Esophagus squamous epithelium (tissue), 5 donors: ENCODE data around the gene TINAGL1. TPM values are rescaled to one million over a fixed set of nuclear protein-coding genes. Genes with fewer than 3 reads are reported as not detected.

Source experiments
- DNase-seq: peaks from one replicate; lab custom pipeline; 2025; lab: John Stamatoyannopoulos, UW
- H3K27ac ChIP-seq, 4 donors: fragments of 200-600 bp; sonication (generic); one replicate each; pipeline ENCODE4 v1.5.1; 2016 to 2019; ENCODE audit warnings: mild to moderate bottlenecking in 1 of 4
- H3K27me3 ChIP-seq, 4 donors: fragments of 200-600 bp; sonication (generic); 1 replicate in 3 of 4; 2 replicates in 1 of 4; pipeline versions ENCODE4 v1.5.1 to v1.6.0; 2017 to 2021; ENCODE audit warnings: antibody characterized with exemption in 1 of 4
- H3K36me3 ChIP-seq, 3 donors: fragments of 200-600 bp; sonication (generic); one replicate each; pipeline ENCODE4 v1.5.1; 2016 to 2019
- H3K4me1 ChIP-seq, 3 donors: fragments of 200-600 bp; sonication (generic); one replicate each; pipeline ENCODE4 v1.5.1; 2017 to 2019
- H3K4me3 ChIP-seq, 4 donors: fragments of 200-600 bp; sonication (generic); 1 replicate in 3 of 4; 2 replicates in 1 of 4; pipeline ENCODE4 v1.5.1; 2016 to 2019; ENCODE audit warnings: mild to moderate bottlenecking in 2 of 4, moderate library complexity in 1 of 4
- H3K9me3 ChIP-seq, 3 donors: fragments of 200-600 bp; sonication (generic); one replicate each; pipeline ENCODE4 v1.5.1; 2016 to 2019
- CTCF ChIP-seq, 6 experiments: fragments of 450-650 bp in 4 of 6; fragments of 200-600 bp in 2 of 6; sonication (generic) in 2 of 6; IDR thresholded peaks; one replicate each; pipeline ENCODE4 v1.5.1; 2016 to 2019; ENCODE audit warnings: antibody characterized with exemption in 6 of 6, mild to moderate bottlenecking in 4 of 6, moderate library complexity in 4 of 6
- POLR2A ChIP-seq, 4 donors: fragments of 450-650 bp; IDR thresholded peaks; one replicate each; pipeline ENCODE4 v1.6.1; 2017; ENCODE audit warnings: antibody characterized with exemption in 4 of 4, mild to moderate bottlenecking in 4 of 4, moderate library complexity in 3 of 4
- WGBS, 2 donors: methylation state at CpG; one replicate each; pipeline ENCODE4 v1.1.5; 2018; 5-methylcytosine and 5-hydroxymethylcytosine counted together
- intact Hi-C: fragments of 100-400 bp; cut with DNase I; formaldehyde crosslinking; loops from one replicate; pipeline ENCODE4 v1.15.0; 2022
- total RNA-seq, 4 donors: library from RNA; depleted of rRNA; stranded (reverse); fragments of >200 nt; gene quantifications; one replicate each; pipeline ENCODE4 v1.1.0, GENCODE V29; 2016
- donor health status: DM: yes; HTN: yes; CAD: no.

Gene TINAGL1
- total RNA-seq, 4 donors from 2014 or later: 24.5 to 56.4 (median 44.6) TPM

DNA sequence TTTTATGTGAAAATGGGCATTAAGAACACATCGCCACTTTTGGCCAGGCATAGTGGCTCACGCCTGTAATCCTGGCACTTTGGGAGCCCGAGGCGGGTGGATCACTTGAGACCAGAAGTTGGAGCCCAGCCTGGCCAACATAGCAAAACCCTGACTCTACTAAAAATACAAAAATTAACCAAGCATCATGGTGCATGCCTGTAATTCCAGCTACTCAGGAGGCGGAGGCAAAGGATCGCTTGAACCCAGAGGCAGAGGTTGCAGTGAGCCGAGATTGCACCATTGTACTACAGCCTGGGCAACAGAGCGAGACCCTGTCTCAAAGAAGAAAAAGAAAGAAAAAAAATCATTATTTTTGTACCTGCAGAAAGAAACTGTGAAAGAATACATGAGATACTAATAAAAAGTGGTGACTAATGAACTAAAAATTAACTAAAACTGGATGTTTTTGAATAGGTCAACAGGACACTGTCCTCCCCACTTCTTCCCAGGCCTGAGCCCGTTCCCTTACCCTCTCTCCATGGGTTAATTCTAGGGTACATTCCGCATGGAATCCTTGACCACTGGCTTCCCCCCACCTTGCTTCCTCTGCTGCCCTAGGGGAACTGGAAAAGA is 8.3 kb upstream of the TINAGL1 start:
- no peak for DNase-seq
- intact Hi-C loops: no loop called here
- H3K4me1 ChIP-seq: peaks cover 0 to 45% (median 9%) of the 10 kb centered on the region in 3 donors

GRCh38 chr1:31568895-31569595 is 7.3 kb upstream of the TINAGL1 start:
- TF ChIP-seq CTCF (IDR thresholded peaks at IDR 0.05) (no peak), POLR2A (IDR thresholded peaks at IDR 0.05) (no peak)
- intact Hi-C loops: no loop called here
- H3K4me1 ChIP-seq: peaks cover 3 to 45% (median 18%) of the 10 kb centered on the region in 3 donors
- DNase-seq: no peak
- no peaks in the 10 kb centered on the region for H3K27me3 ChIP-seq
- no peaks in the 10 kb centered on the region for H3K9me3 ChIP-seq
- no peak overlapping the region for H3K4me3 ChIP-seq
- no peak overlapping the region for H3K27ac ChIP-seq
- H3K36me3 ChIP-seq: no peaks in the 10 kb centered on the region
- WGBS, 2 donors: 62 to 76% methylated on average over 2 to 10 of the region's 11 CpGs

More for the DNA sequence above, 8.3 kb upstream of the TINAGL1 start:
- Histone ChIP-seq H3K4me3 (no peak overlapping the region), H3K27me3 (peaks cover 0 to under 1% (median 0%) of the 10 kb centered on the region in 4 donors), H3K27ac (no peak overlapping the region), H3K9me3 (no peaks in the 10 kb centered on the region), H3K36me3 (no peaks in the 10 kb centered on the region)
- TF ChIP-seq CTCF (IDR thresholded peaks at IDR 0.05): no peak
- no peak for TF ChIP-seq POLR2A (IDR thresholded peaks at IDR 0.05)
- WGBS, 2 donors: 65 to 68% methylated on average over 10 of the region's 10 CpGs

GRCh38 chr1:31569596-31570173 is 6.6 kb upstream of the TINAGL1 start:
- TF ChIP-seq CTCF (IDR thresholded peaks at IDR 0.05) (no peak), POLR2A (IDR thresholded peaks at IDR 0.05) (no peak)
- peaks cover 5 to 45% (median 25%) of the 10 kb centered on the region in 3 donors for H3K4me1 ChIP-seq
- H3K27ac ChIP-seq: no peak overlapping the region
- no peak overlapping the region for H3K4me3 ChIP-seq
- 88 to 93% methylated on average over 11 to 13 of the region's 13 CpGs for WGBS, 2 donors
- intact Hi-C loops: no loop called here
- no peaks in the 10 kb centered on the region for H3K27me3 ChIP-seq
- no peaks in the 10 kb centered on the region for H3K9me3 ChIP-seq
- no peaks in the 10 kb centered on the region for H3K36me3 ChIP-seq
- DNase-seq: no peak

DNA sequence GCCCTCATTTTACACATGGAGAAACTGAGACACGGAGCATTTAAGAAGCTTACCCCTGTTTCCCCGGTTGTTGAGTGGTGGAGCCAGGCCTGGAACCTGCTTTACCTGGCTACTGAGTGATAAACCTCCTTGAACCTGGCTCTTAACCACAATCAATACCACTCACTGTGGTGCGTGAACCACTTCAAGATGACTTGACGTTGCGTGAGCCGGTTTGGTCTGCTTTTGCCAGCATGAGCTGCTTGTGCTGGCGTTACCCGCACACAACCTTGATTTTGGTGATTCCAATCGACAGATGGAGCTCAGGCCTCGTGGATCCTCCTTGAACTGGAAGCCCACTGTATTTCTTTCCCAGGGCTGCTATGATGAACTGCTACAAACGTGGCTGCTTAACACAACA is 6.1 kb upstream of the TINAGL1 start:
- H3K9me3 ChIP-seq: no peaks in the 10 kb centered on the region
- H3K27me3 ChIP-seq: no peaks in the 10 kb centered on the region
- DNase-seq: no peak
- H3K27ac ChIP-seq: no peak overlapping the region
- no peaks in the 10 kb centered on the region for H3K36me3 ChIP-seq
- intact Hi-C loops: no loop called here
- TF ChIP-seq CTCF (IDR thresholded peaks at IDR 0.05): no peak
- 85 to 87% methylated on average over 6 to 8 of the region's 11 CpGs for WGBS, 2 donors
- no peak overlapping the region for H3K4me3 ChIP-seq
- peaks cover 8 to 50% (median 30%) of the 10 kb centered on the region in 3 donors for H3K4me1 ChIP-seq

DNA sequence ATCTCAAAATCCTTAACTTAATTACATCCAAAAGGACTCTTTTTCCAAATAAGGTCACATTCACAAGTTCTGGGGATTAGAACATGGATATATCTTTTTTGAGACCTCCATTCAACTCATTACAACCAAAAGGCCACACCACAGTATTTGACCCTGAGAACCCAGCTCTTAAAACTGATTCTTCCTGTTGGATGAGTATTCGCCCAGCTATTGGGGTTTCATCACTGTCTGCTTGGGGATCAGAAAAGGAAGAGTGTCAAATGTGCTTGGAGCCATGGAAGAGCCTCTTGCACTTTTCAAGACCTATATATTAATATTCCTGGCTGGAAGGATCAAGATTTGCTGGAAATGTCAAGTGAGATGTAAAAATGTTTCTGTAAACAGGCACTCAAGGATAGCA is 5.4 kb upstream of the TINAGL1 start:
- H3K36me3 ChIP-seq: no peaks in the 10 kb centered on the region
- WGBS, 2 donors: 47 to 64% methylated on average over 1 of the region's 1 CpG
- H3K4me1 ChIP-seq: peaks cover 15 to 57% (median 37%) of the 10 kb centered on the region in 3 donors
- no peak for TF ChIP-seq POLR2A (IDR thresholded peaks at IDR 0.05)
- no peak for TF ChIP-seq CTCF (IDR thresholded peaks at IDR 0.05)
- no peaks in the 10 kb centered on the region for H3K9me3 ChIP-seq
- no peaks in the 10 kb centered on the region for H3K27me3 ChIP-seq
- DNase-seq: no peak
- intact Hi-C loops: no loop called here
- H3K27ac ChIP-seq: no peak overlapping the region
- no peak overlapping the region for H3K4me3 ChIP-seq
